HL-60 (cell line): Measurements from ENCODE around the gene TRIML2.

Source experiments
- POLR2AphosphoS5 ChIP-seq: IDR thresholded peaks from 2 replicates; pipeline ENCODE4 v1.6.1; 2012; ENCODE audit warnings: low read depth
- REST ChIP-seq: IDR thresholded peaks from 2 replicates; pipeline ENCODE4 v1.6.1; 2012; ENCODE audit warnings: low read depth; ENCODE audit not compliant: insufficient replicate concordance
- SPI1 ChIP-seq: IDR thresholded peaks from 2 replicates; pipeline ENCODE4 v1.6.1; 2012; ENCODE audit warnings: low read depth, mild to moderate bottlenecking, borderline replicate concordance
- TF ChIP-seq, protein P1 (sequence below): IDR thresholded peaks from one replicate; pipeline ENCODE4 v1.5.1; 2011; ENCODE audit warnings: low read length, control low read depth, inconsistent platforms; ENCODE audit not compliant: insufficient read depth

DNA sequence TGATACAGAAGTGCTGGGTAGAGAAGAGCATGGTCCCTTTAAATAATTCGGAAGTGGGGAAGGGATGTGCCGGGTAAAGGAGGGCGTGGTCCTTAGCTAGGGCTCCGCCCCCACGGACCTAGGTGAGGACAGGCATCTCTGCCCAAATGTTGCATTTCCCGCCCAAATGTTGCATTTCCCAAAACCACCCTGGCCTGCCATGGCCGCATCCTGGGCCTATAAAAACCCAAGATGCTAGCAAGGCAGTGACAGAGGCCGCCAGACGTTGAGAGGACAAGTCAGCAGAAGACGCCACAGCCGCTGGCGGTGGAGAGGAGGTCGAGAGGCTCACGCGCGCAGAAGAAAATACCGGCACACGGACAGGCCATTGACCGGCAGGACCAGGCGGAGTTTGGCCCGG lies 67.7 kb downstream of the TRIML2 start:
- TF ChIP-seq, protein P1, sequence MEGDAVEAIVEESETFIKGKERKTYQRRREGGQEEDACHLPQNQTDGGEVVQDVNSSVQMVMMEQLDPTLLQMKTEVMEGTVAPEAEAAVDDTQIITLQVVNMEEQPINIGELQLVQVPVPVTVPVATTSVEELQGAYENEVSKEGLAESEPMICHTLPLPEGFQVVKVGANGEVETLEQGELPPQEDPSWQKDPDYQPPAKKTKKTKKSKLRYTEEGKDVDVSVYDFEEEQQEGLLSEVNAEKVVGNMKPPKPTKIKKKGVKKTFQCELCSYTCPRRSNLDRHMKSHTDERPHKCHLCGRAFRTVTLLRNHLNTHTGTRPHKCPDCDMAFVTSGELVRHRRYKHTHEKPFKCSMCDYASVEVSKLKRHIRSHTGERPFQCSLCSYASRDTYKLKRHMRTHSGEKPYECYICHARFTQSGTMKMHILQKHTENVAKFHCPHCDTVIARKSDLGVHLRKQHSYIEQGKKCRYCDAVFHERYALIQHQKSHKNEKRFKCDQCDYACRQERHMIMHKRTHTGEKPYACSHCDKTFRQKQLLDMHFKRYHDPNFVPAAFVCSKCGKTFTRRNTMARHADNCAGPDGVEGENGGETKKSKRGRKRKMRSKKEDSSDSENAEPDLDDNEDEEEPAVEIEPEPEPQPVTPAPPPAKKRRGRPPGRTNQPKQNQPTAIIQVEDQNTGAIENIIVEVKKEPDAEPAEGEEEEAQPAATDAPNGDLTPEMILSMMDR: no peak
- TF ChIP-seq SPI1: no peak
- TF ChIP-seq REST: no peak
- TF ChIP-seq POLR2AphosphoS5: no peak
